Astrocyte (in vitro differentiated cells and primary cell): ENCODE results near the gene PRRG2. TPM values are rescaled to one million over a fixed set of nuclear protein-coding genes. Genes with fewer than 3 reads are reported as not detected.

Experiments used
- DNase-seq: peaks from one replicate; pipeline ENCODE4 v3.0.0-alpha.2; 2010; ENCODE audit warnings: low read depth
- FAIRE-seq: peaks from 2 replicates; lab custom pipeline; 2011; peaks lifted over from hg19 to GRCh38; lab: Jason Lieb, UNC
- H2AFZ ChIP-seq: 2 replicates; pipeline ENCODE4 v1.6.0; 2012; ENCODE audit warnings: low read depth, low read length, inconsistent platforms
- H3K27ac ChIP-seq: 2 replicates; pipeline ENCODE4 v1.5.1; 2011; ENCODE audit warnings: low read depth, low read length, inconsistent platforms
- H3K27me3 ChIP-seq: 2 replicates; pipeline ENCODE4 v1.6.0; 2011; ENCODE audit warnings: low read length, inconsistent platforms; ENCODE audit not compliant: insufficient read depth
- H3K36me3 ChIP-seq: 2 replicates; pipeline ENCODE4 v1.5.1; 2011; ENCODE audit warnings: low read length, inconsistent platforms; ENCODE audit not compliant: insufficient read depth
- H3K4me1 ChIP-seq: 2 replicates; pipeline ENCODE4 v1.5.1; 2011; ENCODE audit warnings: low read length, inconsistent platforms; ENCODE audit not compliant: insufficient read depth
- H3K4me2 ChIP-seq: 2 replicates; pipeline ENCODE4 v1.6.0; 2012; ENCODE audit warnings: low read length, inconsistent platforms
- H3K4me3 ChIP-seq: 2 replicates; pipeline ENCODE4 v1.5.1; 2011; ENCODE audit warnings: low read depth, mild to moderate bottlenecking, low read length, inconsistent platforms; ENCODE audit not compliant: insufficient read depth
- H3K79me2 ChIP-seq: 2 replicates; pipeline ENCODE4 v1.6.0; 2012; ENCODE audit warnings: mild to moderate bottlenecking, low read length, inconsistent platforms; ENCODE audit not compliant: insufficient read depth
- H3K9ac ChIP-seq: 2 replicates; pipeline ENCODE4 v1.6.0; 2012; ENCODE audit warnings: mild to moderate bottlenecking, low read length, inconsistent platforms
- H3K9me3 ChIP-seq: 2 replicates; pipeline ENCODE4 v1.5.1; 2012; ENCODE audit warnings: low read depth, mild to moderate bottlenecking, low read length, inconsistent platforms; ENCODE audit not compliant: insufficient read depth
- H4K20me1 ChIP-seq: 2 replicates; pipeline ENCODE4 v1.6.0; 2012; ENCODE audit warnings: low read length, inconsistent platforms; ENCODE audit not compliant: insufficient read depth
- H3K27ac Mint-ChIP-seq: one replicate; pipeline ENCODE4 v1.8.0; 2021; ENCODE audit warnings: mild to moderate bottlenecking, mixed read lengths; ENCODE audit not compliant: unreplicated experiment
- H3K27me3 Mint-ChIP-seq: one replicate; pipeline ENCODE4 v1.8.0; 2021; ENCODE audit warnings: low read depth, mixed read lengths; ENCODE audit not compliant: unreplicated experiment
- H3K36me3 Mint-ChIP-seq: one replicate; pipeline ENCODE4 v1.8.0; 2021; ENCODE audit warnings: low read depth, mixed read lengths; ENCODE audit not compliant: unreplicated experiment
- H3K4me1 Mint-ChIP-seq: one replicate; pipeline ENCODE4 v1.8.0; 2021; ENCODE audit warnings: low read depth, mixed read lengths; ENCODE audit not compliant: unreplicated experiment
- H3K4me3 Mint-ChIP-seq: one replicate; pipeline ENCODE4 v1.8.0; 2021; ENCODE audit warnings: mild to moderate bottlenecking, moderate library complexity, mixed read lengths; ENCODE audit not compliant: unreplicated experiment
- H3K9me3 Mint-ChIP-seq: one replicate; pipeline ENCODE4 v1.8.0; 2021; ENCODE audit warnings: mild to moderate bottlenecking, mixed read lengths; ENCODE audit not compliant: unreplicated experiment
- CTCF ChIP-seq: IDR thresholded peaks from 2 replicates; pipeline ENCODE4 v1.5.1; 2011; ENCODE audit warnings: low read depth, mild to moderate bottlenecking, inconsistent platforms, low read length, moderate library complexity; ENCODE audit not compliant: insufficient read depth
- EZH2 ChIP-seq: IDR thresholded peaks from 2 replicates; pipeline ENCODE4 v1.6.1; 2012; ENCODE audit warnings: mild to moderate bottlenecking, low read length, inconsistent platforms; ENCODE audit not compliant: insufficient read depth
- total RNA-seq: library from RNA; stranded (reverse); gene quantifications from 2 replicates; pipeline ENCODE4 v1.2.1, GENCODE V29; 2021

PRRG2 gene
- total RNA-seq, 1 donor from 2014 or later, result 1.3 TPM

DNA sequence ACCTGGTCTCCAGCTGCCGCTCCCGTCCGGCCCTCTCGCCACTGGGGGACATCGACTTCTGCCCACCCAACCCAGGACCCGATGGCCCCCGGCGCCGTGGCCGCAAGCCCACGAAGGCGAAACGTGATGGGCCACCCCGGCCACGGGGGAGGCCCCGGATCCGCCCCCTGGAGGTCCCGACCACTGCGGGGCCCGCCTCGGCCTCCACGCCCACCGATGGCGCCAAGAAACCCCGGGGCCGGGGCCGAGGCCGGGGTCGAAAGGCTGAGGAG is 16.5 kb downstream of the PRRG2 start:
- Mint-ChIP-seq H3K27ac (no peak overlapping the region), H3K4me3 (no peak overlapping the region)
- H3K27ac ChIP-seq, result no peak overlapping the region

GRCh38 chr19:49599378-49600295 is 18.5 kb downstream of the PRRG2 start:
- H2AFZ ChIP-seq, result no peak overlapping the region
- no peaks in the 10 kb centered on the region for H3K27me3 ChIP-seq
- no peak overlapping the region for H3K9ac ChIP-seq
- H3K36me3 ChIP-seq, result peaks cover 20% of the 10 kb centered on the region
- Mint-ChIP-seq H3K9me3 (no peaks in the 10 kb centered on the region), H3K4me3 (no peak overlapping the region), H3K27ac (no peak overlapping the region), H3K36me3 (peaks cover 4% of the 10 kb centered on the region), H3K4me1 (no peaks in the 10 kb centered on the region), H3K27me3 (no peaks in the 10 kb centered on the region)
- H3K9me3 ChIP-seq, result no peaks in the 10 kb centered on the region
- H3K4me2 ChIP-seq, result no peak overlapping the region
- DNase-seq, result no peak
- H3K27ac ChIP-seq, result no peak overlapping the region
- FAIRE-seq, result no peak
- H3K79me2 ChIP-seq, result peaks cover 79% of the 10 kb centered on the region
- no peaks in the 10 kb centered on the region for H3K4me1 ChIP-seq
- no peak overlapping the region for H3K4me3 ChIP-seq
- peaks cover 42% of the 10 kb centered on the region for H4K20me1 ChIP-seq
- TF ChIP-seq CTCF, result no peak
- no peak for TF ChIP-seq EZH2

More for the DNA sequence above, 16.5 kb downstream of the PRRG2 start:
- H3K36me3 Mint-ChIP-seq, result peaks cover 4% of the 10 kb centered on the region
- no peak for FAIRE-seq
- DNase-seq, result no peak
- Histone ChIP-seq H3K36me3 (peaks cover 25% of the 10 kb centered on the region), H3K4me3 (no peak overlapping the region), H3K79me2 (peaks cover 80% of the 10 kb centered on the region), H3K9ac (no peak overlapping the region), H3K27me3 (no peaks in the 10 kb centered on the region), H4K20me1 (peaks cover 52% of the 10 kb centered on the region), H3K4me1 (peaks cover 8% of the 10 kb centered on the region), H2AFZ (no peak overlapping the region), H3K4me2 (no peak overlapping the region), H3K9me3 (no peaks in the 10 kb centered on the region)
- H3K27me3 Mint-ChIP-seq, result no peaks in the 10 kb centered on the region
- H3K4me1 Mint-ChIP-seq, result peaks cover 2% of the 10 kb centered on the region
- TF ChIP-seq CTCF (no peak), EZH2 (no peak)
- H3K9me3 Mint-ChIP-seq, result no peaks in the 10 kb centered on the region

- DNase-seq, result no peak
- Mint-ChIP-seq H3K27me3 (no peaks in the 10 kb centered on the region), H3K4me1 (no peaks in the 10 kb centered on the region), H3K36me3 (peaks cover 4% of the 10 kb centered on the region), H3K9me3 (no peaks in the 10 kb centered on the region), H3K27ac (no peak overlapping the region), H3K4me3 (peak overlapping the region; percentile 40)
- H3K4me1 ChIP-seq, result no peaks in the 10 kb centered on the region
- H3K27me3 ChIP-seq, result no peaks in the 10 kb centered on the region
- H3K27ac ChIP-seq, result no peak overlapping the region
- H3K79me2 ChIP-seq, result peaks cover 81% of the 10 kb centered on the region
- FAIRE-seq, result no peak
- H3K36me3 ChIP-seq, result peaks cover 20% of the 10 kb centered on the region
- no peak for TF ChIP-seq EZH2
- H3K9me3 ChIP-seq, result no peaks in the 10 kb centered on the region
- no peak overlapping the region for H3K4me2 ChIP-seq
- no peak overlapping the region for H3K4me3 ChIP-seq
- H4K20me1 ChIP-seq, result peaks cover 51% of the 10 kb centered on the region
- H2AFZ ChIP-seq, result no peak overlapping the region
- no peak overlapping the region for H3K9ac ChIP-seq
Measured at GRCh38 chr19:49601482-49602038, 20.4 kb downstream of the PRRG2 start.
